Liver (tissue), 9 donors: ENCODE data around the gene CAV1. TPM values are rescaled to one million over a fixed set of nuclear protein-coding genes. Genes with fewer than 3 reads are reported as not detected.

ENCODE experiments used
- DNase-seq: peaks from one replicate; pipeline ENCODE4 v3.0.0-alpha.2; 2017; ENCODE audit warnings: low spot score
- H3K27ac ChIP-seq, 2 donors: one replicate each; pipeline ENCODE4 v1.7.0; 2013; ENCODE audit warnings: inconsistent platforms in 2 of 2, low read length in 2 of 2, control low read depth in 1 of 2, low read depth in 1 of 2, mild to moderate bottlenecking in 1 of 2
- H3K27me3 ChIP-seq, 4 donors: one replicate each; pipeline versions ENCODE4 v1.6.1 to v1.7.0; 2013; ENCODE audit warnings: low read length in 3 of 4, inconsistent platforms in 1 of 4, mild to moderate bottlenecking in 1 of 4, moderate library complexity in 1 of 4; ENCODE audit not compliant: control insufficient read depth in 4 of 4, insufficient read depth in 4 of 4
- H3K36me3 ChIP-seq, 4 donors: one replicate each; pipeline versions ENCODE4 v1.6.1 to v1.7.0; 2013; ENCODE audit warnings: low read length in 3 of 4, mild to moderate bottlenecking in 3 of 4, low read depth in 1 of 4, moderate library complexity in 1 of 4; ENCODE audit not compliant: control insufficient read depth in 4 of 4, insufficient read depth in 3 of 4
- H3K4me1 ChIP-seq, 4 donors: one replicate each; pipeline versions ENCODE4 v1.6.1 to v1.7.0; 2013; ENCODE audit warnings: low read length in 3 of 4, mild to moderate bottlenecking in 3 of 4, moderate library complexity in 1 of 4; ENCODE audit not compliant: control insufficient read depth in 4 of 4, insufficient read depth in 4 of 4
- H3K4me3 ChIP-seq, 3 donors: one replicate each; pipeline versions ENCODE4 v1.6.1 to v1.7.0; 2013; ENCODE audit warnings: low read length in 3 of 3, control low read depth in 1 of 3, low read depth in 1 of 3, mild to moderate bottlenecking in 1 of 3
- H3K9ac ChIP-seq, 2 donors: one replicate each; pipeline ENCODE4 v1.7.0; 2013; ENCODE audit warnings: low read length in 2 of 2, mild to moderate bottlenecking in 2 of 2, moderate library complexity in 2 of 2, control low read depth in 1 of 2, low read depth in 1 of 2
- H3K9me3 ChIP-seq, 4 donors: one replicate each; pipeline versions ENCODE4 v1.6.1 to v1.7.0; 2013; ENCODE audit warnings: low read length in 3 of 4; ENCODE audit not compliant: control insufficient read depth in 4 of 4
- ATF3 ChIP-seq: IDR thresholded peaks from 2 replicates; pipeline ENCODE4 v1.6.1; 2016; ENCODE audit warnings: antibody characterized with exemption
- CTCF ChIP-seq: fragments of 150-350 bp; IDR thresholded peaks from 2 replicates; pipeline ENCODE4 v1.5.1; 2017; ENCODE audit warnings: improper control_type of control experiment, low read depth, low read length; ENCODE audit not compliant: missing input control
- EGR1 ChIP-seq, 2 donors: IDR thresholded peaks; 2 replicates each; pipeline ENCODE4 v1.6.1; 2016 to 2018; ENCODE audit warnings: antibody characterized with exemption in 2 of 2, low read depth in 2 of 2
- FOXA1 ChIP-seq: IDR thresholded peaks from 2 replicates; pipeline ENCODE4 v1.6.1; 2016; ENCODE audit warnings: antibody characterized with exemption
- FOXA2 ChIP-seq: IDR thresholded peaks from 2 replicates; pipeline ENCODE4 v1.6.1; 2016; ENCODE audit warnings: antibody characterized with exemption
- GABPA ChIP-seq, 2 donors: IDR thresholded peaks in 1 of 2; conservative IDR thresholded peaks in 1 of 2; 2 replicates each; pipeline ENCODE4 v1.6.1; 2016; ENCODE audit warnings: antibody characterized with exemption in 2 of 2, mild to moderate bottlenecking in 1 of 2, moderate library complexity in 1 of 2
- HNF4A ChIP-seq, 2 donors: conservative IDR thresholded peaks; 2 replicates each; pipeline ENCODE4 v1.6.1; 2016; ENCODE audit warnings: antibody characterized with exemption in 2 of 2, mild to moderate bottlenecking in 2 of 2
- HNF4G ChIP-seq: IDR thresholded peaks from 2 replicates; pipeline ENCODE4 v1.6.1; 2016; ENCODE audit warnings: antibody characterized with exemption
- JUND ChIP-seq, 2 donors: IDR thresholded peaks; 2 replicates each; pipeline ENCODE4 v1.6.1; 2016; ENCODE audit warnings: antibody characterized with exemption in 2 of 2
- NR2F2 ChIP-seq: IDR thresholded peaks from 2 replicates; pipeline ENCODE4 v1.6.1; 2016; ENCODE audit warnings: antibody characterized with exemption
- RAD21 ChIP-seq, 2 donors: IDR thresholded peaks; 2 replicates each; pipeline ENCODE4 v1.6.1; 2016; ENCODE audit warnings: antibody characterized with exemption in 2 of 2, mild to moderate bottlenecking in 2 of 2
- REST ChIP-seq: IDR thresholded peaks from 2 replicates; pipeline ENCODE4 v1.6.1; 2016; ENCODE audit warnings: antibody characterized with exemption, mild to moderate bottlenecking
- RXRA ChIP-seq, 2 donors: IDR thresholded peaks; 2 replicates each; pipeline ENCODE4 v1.6.1; 2017 to 2018; ENCODE audit warnings: antibody characterized with exemption in 2 of 2, mild to moderate bottlenecking in 1 of 2
- SP1 ChIP-seq: IDR thresholded peaks from 2 replicates; pipeline ENCODE4 v1.6.1; 2018; ENCODE audit warnings: antibody characterized with exemption, mild to moderate bottlenecking
- TAF1 ChIP-seq: conservative IDR thresholded peaks from 2 replicates; pipeline ENCODE4 v1.6.1; 2016; ENCODE audit warnings: antibody characterized with exemption, mild to moderate bottlenecking
- YY1 ChIP-seq: IDR thresholded peaks from 2 replicates; pipeline ENCODE4 v1.6.1; 2016; ENCODE audit warnings: antibody characterized with exemption, mild to moderate bottlenecking
- WGBS: extraction: QIAGEN DNeasy Blood & Tissue Kit; methylation state at CpG from one replicate; pipeline ENCODE4 v1.1.7; 2013; 5-methylcytosine and 5-hydroxymethylcytosine counted together
- polyA plus RNA-seq, 2 donors: library from polyadenylated mRNA; stranded (reverse) in 1 of 2; unstranded in 1 of 2; fragments of 200-250 nt in 1 of 2; fragments of >200 nt in 1 of 2; fragmentation: Nextera tagmentation in 1 of 2; extraction: Ambion mirVana in 1 of 2; gene quantifications; one replicate each; pipeline versions ENCODE4 v1.2.1 to v1.2.3, GENCODE V29; 2013 to 2015
- total RNA-seq, 2 donors: library from RNA; depleted of rRNA; stranded (reverse); fragments of >200 nt; gene quantifications; one replicate each; pipeline ENCODE4 v1.2.3, GENCODE V29; 2014
- TF ChIP-seq, protein P1 (sequence below): IDR thresholded peaks from 2 replicates; pipeline ENCODE4 v1.6.1; 2016; ENCODE audit warnings: antibody characterized with exemption
- TF ChIP-seq, protein P2 (sequence below): IDR thresholded peaks from 2 replicates; pipeline ENCODE4 v1.6.1; 2016; ENCODE audit warnings: antibody characterized with exemption
- donor health status: healthy.
- donor health status: healthy.
- donor health status: healthy.
- donor health status: healthy.
- donor health status: healthy.

Gene CAV1
- total and polyA plus RNA-seq, 4 donors: 9.9 to 13.4 (median 11.6) TPM

DNA sequence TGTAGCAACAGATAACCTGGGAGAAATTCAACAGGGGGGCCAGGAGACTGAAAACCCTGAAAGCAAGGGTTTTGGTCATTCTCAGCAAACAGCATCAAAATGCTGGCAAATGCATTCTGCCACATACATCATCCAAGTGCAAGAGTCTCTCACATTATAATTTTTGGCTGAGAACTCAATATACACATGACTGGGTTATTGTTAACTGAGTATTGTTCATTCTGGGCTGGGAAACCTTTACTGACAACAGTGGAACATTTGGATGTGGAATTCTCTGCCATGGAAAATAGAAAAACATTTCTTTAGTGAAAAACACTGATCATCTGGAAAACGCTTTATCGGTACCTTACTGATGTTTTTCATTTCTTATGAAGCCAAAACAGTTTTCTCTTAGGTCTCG is 74.0 kb downstream of the CAV1 start:
- no peaks in the 10 kb centered on the region for H3K36me3 ChIP-seq
- peaks cover 0 to 8% (median 0%) of the 10 kb centered on the region in 4 donors for H3K4me1 ChIP-seq
- no peak overlapping the region for H3K9ac ChIP-seq
- TF ChIP-seq EGR1 (IDR thresholded peaks at IDR 0.05; ENCODE audit: low read depth in 2 of 2) (no peak), FOXA1 (no peak), RAD21 (IDR thresholded peaks at IDR 0.05) (no peak), TAF1 (no peak)
- DNase-seq: no peak
- H3K4me3 ChIP-seq: no peak overlapping the region
- 94% methylated on average over 3 of the region's 3 CpGs for WGBS
- H3K27ac ChIP-seq: no peak overlapping the region
- H3K27me3 ChIP-seq: no peaks in the 10 kb centered on the region
- no peaks in the 10 kb centered on the region for H3K9me3 ChIP-seq

DNA sequence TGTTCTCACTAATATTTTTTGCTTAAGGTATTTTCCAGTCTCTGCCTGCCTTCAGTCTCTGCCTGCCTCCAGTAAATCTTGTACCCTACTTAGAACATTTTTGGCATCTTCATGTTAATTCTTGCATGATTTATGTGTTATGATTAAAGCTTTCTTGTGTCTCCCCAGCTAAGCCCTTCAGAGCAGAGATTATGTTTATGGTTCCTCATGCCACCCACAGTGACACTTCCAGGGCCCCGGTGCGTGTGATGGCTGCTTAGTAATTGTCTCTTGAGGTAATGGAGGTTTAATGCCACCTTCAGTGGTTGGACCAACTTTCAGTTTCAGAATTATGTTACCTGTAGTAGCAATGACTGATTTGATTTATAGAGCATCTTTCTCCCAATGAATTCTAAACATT is 76.6 kb downstream of the CAV1 start:
- H3K4me3 ChIP-seq: no peak overlapping the region
- WGBS: 81% methylated on average over 2 of the region's 2 CpGs
- no peak for TF ChIP-seq EGR1 (IDR thresholded peaks at IDR 0.05; ENCODE audit: low read depth in 2 of 2)
- TF ChIP-seq HNF4G: no peak
- no peak for TF ChIP-seq FOXA2
- TF ChIP-seq YY1: no peak
- no peak for TF ChIP-seq TAF1
- TF ChIP-seq NR2F2: no peak
- TF ChIP-seq GABPA (IDR thresholded peaks at IDR 0.05 in 1 of 2, conservative IDR thresholded peaks at IDR 0.05 in 1 of 2): no peak
- no peak for TF ChIP-seq RAD21 (IDR thresholded peaks at IDR 0.05)
- TF ChIP-seq, protein P1, sequence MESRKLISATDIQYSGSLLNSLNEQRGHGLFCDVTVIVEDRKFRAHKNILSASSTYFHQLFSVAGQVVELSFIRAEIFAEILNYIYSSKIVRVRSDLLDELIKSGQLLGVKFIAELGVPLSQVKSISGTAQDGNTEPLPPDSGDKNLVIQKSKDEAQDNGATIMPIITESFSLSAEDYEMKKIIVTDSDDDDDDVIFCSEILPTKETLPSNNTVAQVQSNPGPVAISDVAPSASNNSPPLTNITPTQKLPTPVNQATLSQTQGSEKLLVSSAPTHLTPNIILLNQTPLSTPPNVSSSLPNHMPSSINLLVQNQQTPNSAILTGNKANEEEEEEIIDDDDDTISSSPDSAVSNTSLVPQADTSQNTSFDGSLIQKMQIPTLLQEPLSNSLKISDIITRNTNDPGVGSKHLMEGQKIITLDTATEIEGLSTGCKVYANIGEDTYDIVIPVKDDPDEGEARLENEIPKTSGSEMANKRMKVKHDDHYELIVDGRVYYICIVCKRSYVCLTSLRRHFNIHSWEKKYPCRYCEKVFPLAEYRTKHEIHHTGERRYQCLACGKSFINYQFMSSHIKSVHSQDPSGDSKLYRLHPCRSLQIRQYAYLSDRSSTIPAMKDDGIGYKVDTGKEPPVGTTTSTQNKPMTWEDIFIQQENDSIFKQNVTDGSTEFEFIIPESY: no peak
- TF ChIP-seq REST: no peak
- TF ChIP-seq RXRA (IDR thresholded peaks at IDR 0.05): no peak
- TF ChIP-seq, protein P2, sequence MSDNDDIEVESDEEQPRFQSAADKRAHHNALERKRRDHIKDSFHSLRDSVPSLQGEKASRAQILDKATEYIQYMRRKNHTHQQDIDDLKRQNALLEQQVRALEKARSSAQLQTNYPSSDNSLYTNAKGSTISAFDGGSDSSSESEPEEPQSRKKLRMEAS: no peak
- TF ChIP-seq SP1: no peak
- no peak for TF ChIP-seq CTCF
- no peak for TF ChIP-seq JUND (IDR thresholded peaks at IDR 0.05)
- no peak for TF ChIP-seq FOXA1
- TF ChIP-seq ATF3: no peak
- TF ChIP-seq HNF4A (conservative IDR thresholded peaks at IDR 0.05): no peak
- H3K9me3 ChIP-seq: no peaks in the 10 kb centered on the region
- H3K36me3 ChIP-seq: no peaks in the 10 kb centered on the region
- no peaks in the 10 kb centered on the region for H3K27me3 ChIP-seq
- no peak overlapping the region for H3K9ac ChIP-seq
- DNase-seq: no peak
- H3K4me1 ChIP-seq: peaks cover 0 to 11% (median 0%) of the 10 kb centered on the region in 4 donors
- H3K27ac ChIP-seq: no peak overlapping the region
